Cardiac muscle cell (in vitro differentiated cells and primary cell): ENCODE results near the gene RYK. TPM values are rescaled to one million over a fixed set of nuclear protein-coding genes. Genes with fewer than 3 reads are reported as not detected.

Experiments
- DNase-seq, 2 donors: peaks; one replicate each; pipeline versions ENCODE4 v3.0.0 to v3.0.0-alpha.2; 2010 to 2017; ENCODE audit warnings: low read depth in 1 of 2, low spot score in 1 of 2
- H3K27ac ChIP-seq: fragments of 200-600 bp; sonication (generic); 2 replicates; pipeline ENCODE4 v1.5.1; 2016
- H3K27me3 ChIP-seq: fragments of 200-600 bp; sonication (generic); 2 replicates; pipeline ENCODE4 v1.6.0; 2016; ENCODE audit warnings: control low read depth
- H3K36me3 ChIP-seq: fragments of 200-600 bp; sonication (generic); 2 replicates; pipeline ENCODE4 v1.5.1; 2016; ENCODE audit warnings: control low read depth
- H3K4me1 ChIP-seq: fragments of 200-600 bp; sonication (generic); 2 replicates; pipeline ENCODE4 v1.8.1; 2017; ENCODE audit warnings: low read depth, mild to moderate bottlenecking, mixed run types
- H3K4me3 ChIP-seq: fragments of 200-600 bp; sonication (generic); 2 replicates; pipeline ENCODE4 v1.5.1; 2016; ENCODE audit warnings: mild to moderate bottlenecking
- H3K9me3 ChIP-seq: fragments of 200-600 bp; sonication (generic); 2 replicates; pipeline ENCODE4 v1.5.1; 2017; ENCODE audit warnings: low read depth, mild to moderate bottlenecking, control low read depth
- CTCF ChIP-seq: IDR thresholded peaks from 2 replicates; pipeline ENCODE4 v1.5.1; 2012; ENCODE audit warnings: low read depth, mild to moderate bottlenecking, low read length
- polyA plus RNA-seq: library from polyadenylated mRNA; unstranded; fragments of >200 nt; fragmentation: Nextera tagmentation; extraction: Ambion mirVana; gene quantifications from 2 replicates; pipeline ENCODE4 v1.2.1, GENCODE V29; 2016
- total RNA-seq: library from RNA; depleted of rRNA; stranded (reverse); fragments of >200 nt; gene quantifications from 2 replicates; pipeline ENCODE4 v1.2.3, GENCODE V29; 2016

RYK gene
- total and polyA plus RNA-seq, 2 experiments from 2014 or later, result 61.8 to 73.3 TPM

GRCh38 chr3:134274571-134274970, 23.9 kb upstream of the RYK start:
- Histone ChIP-seq H3K27me3 (no peaks in the 10 kb centered on the region), H3K9me3 (no peaks in the 10 kb centered on the region), H3K4me1 (no peaks in the 10 kb centered on the region), H3K27ac (no peak overlapping the region), H3K4me3 (no peak overlapping the region), H3K36me3 (no peaks in the 10 kb centered on the region)
- DNase-seq, result no peak
- no peak for TF ChIP-seq CTCF

GRCh38 chr3:134267996-134268395, 17.3 kb upstream of the RYK start:
- no peak for TF ChIP-seq CTCF
- Histone ChIP-seq H3K27ac (no peak overlapping the region), H3K27me3 (no peaks in the 10 kb centered on the region), H3K4me1 (no peaks in the 10 kb centered on the region), H3K36me3 (no peaks in the 10 kb centered on the region), H3K4me3 (no peak overlapping the region), H3K9me3 (no peaks in the 10 kb centered on the region)
- no peak for DNase-seq

- no peak for DNase-seq
- H3K4me3 ChIP-seq, result no peak overlapping the region
Observed at GRCh38 chr3:134260987-134261386, 10.3 kb upstream of the RYK start.

GRCh38 chr3:134258761-134259347, 8.2 kb upstream of the RYK start:
- H3K4me3 ChIP-seq, result no peak overlapping the region
- no peaks in the 10 kb centered on the region for H3K27me3 ChIP-seq
- H3K4me1 ChIP-seq, result peaks cover under 1% of the 10 kb centered on the region
- DNase-seq, result no peak
- H3K9me3 ChIP-seq, result no peaks in the 10 kb centered on the region
- TF ChIP-seq CTCF, result no peak
- H3K27ac ChIP-seq, result no peak overlapping the region
- H3K36me3 ChIP-seq, result no peaks in the 10 kb centered on the region

More at GRCh38 chr3:134260987-134261386, 10.3 kb upstream of the RYK start:
- Histone ChIP-seq H3K36me3 (no peaks in the 10 kb centered on the region), H3K9me3 (no peaks in the 10 kb centered on the region), H3K27ac (no peak overlapping the region), H3K27me3 (no peaks in the 10 kb centered on the region), H3K4me1 (no peaks in the 10 kb centered on the region)
- TF ChIP-seq CTCF, result no peak

GRCh38 chr3:134255404-134255803, 4.7 kb upstream of the RYK start:
- no peak for DNase-seq
- no peak overlapping the region for H3K27ac ChIP-seq
- no peak overlapping the region for H3K4me3 ChIP-seq
- H3K27me3 ChIP-seq, result no peaks in the 10 kb centered on the region
- no peaks in the 10 kb centered on the region for H3K36me3 ChIP-seq
- peaks cover 28% of the 10 kb centered on the region for H3K4me1 ChIP-seq
- no peaks in the 10 kb centered on the region for H3K9me3 ChIP-seq
- TF ChIP-seq CTCF, result no peak
